ENCODE results near the gene NELFB. TPM values are rescaled to one million over a fixed set of nuclear protein-coding genes. Genes with fewer than 3 reads are reported as not detected.

The NELFB gene
- total and polyA plus RNA-seq, 3 donors from 2014 or later, result 55.0 to 76.7 (median 60.9) TPM

DNA sequence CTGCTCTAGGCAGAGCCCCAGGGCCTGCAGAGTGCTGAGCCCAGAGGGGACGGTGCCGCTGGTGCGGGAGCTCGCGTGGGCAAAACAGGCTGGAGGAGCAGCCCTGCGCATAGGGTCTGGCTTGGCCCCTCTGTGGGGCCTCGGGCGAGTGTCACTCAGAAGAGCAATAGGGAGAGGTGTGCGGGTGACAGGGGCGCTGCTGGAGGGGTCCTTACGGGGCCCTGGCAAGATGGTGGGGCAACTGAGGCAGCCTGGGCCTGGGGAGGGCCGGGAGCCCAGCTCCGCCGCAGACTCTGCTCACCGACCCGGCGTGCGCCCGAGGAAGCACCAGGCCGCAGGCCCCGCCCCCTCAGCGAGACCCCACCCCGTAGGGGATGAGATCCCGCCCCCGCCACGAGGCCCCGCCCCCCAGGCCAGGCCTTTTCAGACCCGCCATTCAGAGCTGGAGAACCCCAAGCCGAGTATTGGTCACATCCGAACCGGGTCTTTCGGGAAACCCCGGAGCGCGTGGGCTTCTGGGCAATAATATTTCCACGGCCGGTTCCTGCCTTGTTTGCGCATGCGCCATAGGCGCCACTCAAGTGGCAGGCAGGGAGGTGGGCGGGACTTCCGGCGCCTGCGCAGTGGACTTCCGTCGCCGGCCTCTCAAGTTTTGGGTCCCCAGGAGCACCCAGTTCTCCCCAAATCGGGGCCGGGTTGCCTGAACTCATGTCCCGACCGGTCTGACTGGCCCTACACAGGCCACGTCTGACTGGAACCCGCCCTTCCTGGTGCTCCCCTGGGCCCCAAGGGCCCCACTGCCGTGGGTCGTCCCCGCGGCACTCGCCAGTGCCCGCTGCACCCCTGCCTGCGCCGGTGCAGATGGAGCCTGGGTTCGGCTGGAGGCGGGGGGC, 31.8 kb upstream of the NELFB start:
- H3K36me3 ChIP-seq (ENCODE audit: low read depth, missing control alignments), result no peaks in the 10 kb centered on the region
- DNase-seq, result peak; percentile 96
- no peaks in the 10 kb centered on the region for H3K27me3 ChIP-seq
- TF ChIP-seq, protein P1, sequence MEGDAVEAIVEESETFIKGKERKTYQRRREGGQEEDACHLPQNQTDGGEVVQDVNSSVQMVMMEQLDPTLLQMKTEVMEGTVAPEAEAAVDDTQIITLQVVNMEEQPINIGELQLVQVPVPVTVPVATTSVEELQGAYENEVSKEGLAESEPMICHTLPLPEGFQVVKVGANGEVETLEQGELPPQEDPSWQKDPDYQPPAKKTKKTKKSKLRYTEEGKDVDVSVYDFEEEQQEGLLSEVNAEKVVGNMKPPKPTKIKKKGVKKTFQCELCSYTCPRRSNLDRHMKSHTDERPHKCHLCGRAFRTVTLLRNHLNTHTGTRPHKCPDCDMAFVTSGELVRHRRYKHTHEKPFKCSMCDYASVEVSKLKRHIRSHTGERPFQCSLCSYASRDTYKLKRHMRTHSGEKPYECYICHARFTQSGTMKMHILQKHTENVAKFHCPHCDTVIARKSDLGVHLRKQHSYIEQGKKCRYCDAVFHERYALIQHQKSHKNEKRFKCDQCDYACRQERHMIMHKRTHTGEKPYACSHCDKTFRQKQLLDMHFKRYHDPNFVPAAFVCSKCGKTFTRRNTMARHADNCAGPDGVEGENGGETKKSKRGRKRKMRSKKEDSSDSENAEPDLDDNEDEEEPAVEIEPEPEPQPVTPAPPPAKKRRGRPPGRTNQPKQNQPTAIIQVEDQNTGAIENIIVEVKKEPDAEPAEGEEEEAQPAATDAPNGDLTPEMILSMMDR (IDR thresholded peaks at IDR 0.05), result no peak
- no peak for TF ChIP-seq POLR2A (IDR thresholded peaks at IDR 0.05)
- peaks cover 26% of the 10 kb centered on the region for H3K4me1 ChIP-seq
- H3K27ac ChIP-seq, result peak overlapping the region; percentile 59 to 68
- H3K4me3 ChIP-seq, result peak overlapping the region; percentile 56 to 76
- intact Hi-C loops (cut with DNase I; ENCODE audit: low total_unique reads), result loop anchor here (10.0 kb wide), 1 partner anchor 109 kb away; the partner anchor contains the start of gene DPP7
- no peaks in the 10 kb centered on the region for H3K9me3 ChIP-seq
- WGBS, 2 donors, result 0 to 1% methylated on average over 2 to 62 of the region's 63 CpGs

DNA sequence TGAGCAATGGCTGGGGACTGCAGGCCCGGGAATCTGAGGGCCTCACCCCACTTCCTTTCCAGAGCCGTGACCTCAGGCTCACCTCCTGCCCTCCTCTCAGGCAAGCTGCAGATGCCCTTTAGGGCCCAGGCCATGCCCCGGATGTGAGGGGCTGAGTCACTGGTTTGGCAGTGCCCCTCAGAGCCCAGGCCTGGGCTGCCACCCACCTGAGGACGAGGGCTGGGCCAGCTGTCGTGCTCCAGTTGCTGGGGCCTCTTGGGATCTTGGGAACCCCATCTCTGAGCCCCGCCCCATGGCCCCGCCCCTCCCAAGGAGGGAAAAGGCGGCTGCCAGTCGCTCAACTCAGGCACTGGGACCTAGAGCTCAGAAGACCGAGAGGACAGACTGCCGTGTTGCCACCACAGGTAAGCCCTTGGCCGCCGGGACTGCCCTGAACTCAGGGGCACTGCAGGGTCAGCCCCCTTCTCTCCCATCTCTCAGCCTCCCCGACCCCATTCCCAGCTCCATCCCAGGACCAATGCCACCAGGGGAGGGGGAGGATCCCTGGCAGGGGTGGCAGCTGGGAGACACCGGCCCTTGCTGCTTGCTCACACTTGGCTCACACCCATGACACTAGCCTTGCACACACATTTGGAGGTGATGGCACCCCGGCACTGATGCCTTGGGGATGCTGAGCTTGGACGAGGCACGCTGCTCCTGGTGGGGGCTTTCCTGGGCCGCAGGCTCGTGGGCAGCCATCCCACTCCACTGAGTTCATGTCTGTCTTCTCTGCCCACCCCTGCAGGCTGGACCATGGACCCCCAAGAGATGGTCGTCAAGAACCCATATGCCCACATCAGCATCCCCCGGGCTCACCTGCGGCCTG, 30.1 kb upstream of the NELFB start, which contains the start of gene CYSRT1:
Gene CYSRT1 (plus strand): TSS at position 345 of the 865 bp plus-strand sequence. CDS start 448 bp downstream, at position 793.
- no peak for DNase-seq
- peak within 1 kb of the TSS; percentile 56 to 76 for H3K4me3 ChIP-seq
- no peaks in the 10 kb centered on the region for H3K36me3 ChIP-seq (ENCODE audit: low read depth, missing control alignments)
- H3K4me1 ChIP-seq, result peaks cover 28% of the 10 kb centered on the region
- no peak for TF ChIP-seq POLR2A (IDR thresholded peaks at IDR 0.05)
- TF ChIP-seq, protein P1 (IDR thresholded peaks at IDR 0.05), result no peak
- no peaks in the 10 kb centered on the region for H3K27me3 ChIP-seq
- H3K9me3 ChIP-seq, result no peaks in the 10 kb centered on the region
- no peak within 1 kb of the TSS for H3K27ac ChIP-seq
- intact Hi-C loops (cut with DNase I; ENCODE audit: low total_unique reads), result loop anchor here (10.0 kb wide), 1 partner anchor 110 kb away; the partner anchor contains the start of gene DPP7
- WGBS, 2 donors, result 55 to 68% methylated on average over 6 to 21 of the region's 23 CpGs

DNA sequence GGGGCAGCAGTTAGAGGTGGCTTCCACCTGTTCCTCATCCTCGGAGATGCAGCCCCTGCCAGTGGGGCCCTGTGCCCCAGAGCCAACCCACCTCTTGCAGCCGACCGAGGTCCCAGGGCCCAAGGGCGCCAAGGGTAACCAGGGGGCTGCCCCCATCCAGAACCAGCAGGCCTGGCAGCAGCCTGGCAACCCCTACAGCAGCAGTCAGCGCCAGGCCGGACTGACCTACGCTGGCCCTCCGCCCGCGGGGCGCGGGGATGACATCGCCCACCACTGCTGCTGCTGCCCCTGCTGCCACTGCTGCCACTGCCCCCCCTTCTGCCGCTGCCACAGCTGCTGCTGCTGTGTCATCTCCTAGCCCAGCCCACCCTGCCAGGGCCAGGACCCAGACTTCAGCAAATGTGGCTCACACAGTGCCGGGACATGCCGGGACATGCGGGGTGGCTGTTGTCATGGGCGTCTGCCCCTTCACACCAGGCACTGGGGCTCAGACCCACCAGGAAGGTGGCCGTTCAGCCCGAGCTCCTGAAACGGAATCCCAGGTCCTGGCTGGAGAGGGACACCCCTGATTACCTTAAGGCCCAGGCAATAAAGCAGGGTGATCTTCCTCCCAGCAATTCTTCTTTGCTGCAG, 29.3 kb upstream of the NELFB start:
- Histone ChIP-seq H3K36me3 (ENCODE audit: low read depth, missing control alignments) (no peaks in the 10 kb centered on the region), H3K9me3 (no peaks in the 10 kb centered on the region), H3K4me1 (peaks cover 28% of the 10 kb centered on the region), H3K4me3 (no peak overlapping the region), H3K27ac (no peak overlapping the region), H3K27me3 (no peaks in the 10 kb centered on the region)
- no peak for DNase-seq
- intact Hi-C loops (cut with DNase I; ENCODE audit: low total_unique reads), result loop anchor here (10.0 kb wide), 1 partner anchor 111 kb away; the partner anchor contains the start of gene DPP7
- 81 to 93% methylated on average over 6 to 21 of the region's 21 CpGs for WGBS, 2 donors
- no peak for TF ChIP-seq POLR2A (IDR thresholded peaks at IDR 0.05)
- TF ChIP-seq, protein P1 (IDR thresholded peaks at IDR 0.05), result no peak

DNA sequence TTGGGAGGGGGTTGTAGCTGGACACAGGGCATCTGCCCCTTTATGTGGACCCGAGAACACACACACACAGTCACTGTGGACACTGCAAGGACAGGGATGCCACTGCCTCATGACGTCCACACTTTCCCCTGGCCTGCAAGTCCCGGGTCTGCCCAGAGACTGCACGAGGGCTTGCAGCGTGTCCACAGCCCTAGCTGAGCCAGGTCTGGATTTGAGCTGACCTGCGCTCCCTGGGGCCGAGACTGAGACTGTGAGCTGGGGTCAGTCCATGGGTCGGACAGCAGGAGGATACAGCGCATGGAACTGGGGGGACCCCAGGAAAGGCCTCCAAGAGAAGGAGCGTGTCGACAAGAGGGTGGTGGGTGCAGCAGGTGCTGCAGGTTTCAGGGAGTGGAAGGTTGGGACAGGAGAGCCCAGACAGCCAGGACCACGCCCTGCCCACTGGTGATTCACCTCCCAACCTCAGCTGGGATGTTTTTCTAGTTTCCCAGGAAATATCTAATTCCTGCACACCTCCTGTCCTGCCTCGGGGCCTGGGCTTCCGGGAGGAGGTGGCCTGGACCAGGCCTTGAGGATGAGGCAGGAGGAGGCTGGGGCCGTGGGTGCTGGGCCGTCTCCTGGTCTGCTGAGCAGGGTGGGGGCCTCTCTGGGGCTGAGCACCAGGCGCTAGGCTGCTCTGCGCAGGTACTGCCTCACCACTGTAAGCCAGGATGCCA, 28.6 kb upstream of the NELFB start:
- Histone ChIP-seq H3K9me3 (no peaks in the 10 kb centered on the region), H3K4me3 (no peak overlapping the region), H3K4me1 (peaks cover 26% of the 10 kb centered on the region), H3K27ac (no peak overlapping the region), H3K27me3 (no peaks in the 10 kb centered on the region), H3K36me3 (ENCODE audit: low read depth, missing control alignments) (no peaks in the 10 kb centered on the region)
- no peak for DNase-seq
- intact Hi-C loops (cut with DNase I; ENCODE audit: low total_unique reads), result loop anchor here (10.0 kb wide), 1 partner anchor 112 kb away; the partner anchor contains the start of gene DPP7
- 73 to 77% methylated on average over 10 to 18 of the region's 18 CpGs for WGBS, 2 donors
- TF ChIP-seq, protein P1 (IDR thresholded peaks at IDR 0.05), result no peak
- no peak for TF ChIP-seq POLR2A (IDR thresholded peaks at IDR 0.05)

Data from testis (tissue), 3 donors.